GM12878 (cell line): ENCODE data around the gene CENPH. TPM values are rescaled to one million over a fixed set of nuclear protein-coding genes. Genes with fewer than 3 reads are reported as not detected.

Experiments used
- ATAC-seq: fragments of 200-7000 bp; cut with Tn5 transposase; 3 replicates; pipeline ENCODE4 v1.9.1; 2020; ENCODE audit warnings: mild to moderate bottlenecking, moderate library complexity
- Bru-seq: library from RNA; stranded (reverse); fragments of 400-500 nt; gene quantifications from one replicate; lab custom pipeline; 2021; lab: Mats Ljungman, UMichigan
- BruChase-seq, 2 experiments: library from RNA; stranded (reverse); fragments of 400-500 nt; gene quantifications; one replicate each; lab custom pipeline; 2021; lab: Mats Ljungman, UMichigan
- BruUV-seq: library from RNA; stranded (reverse); fragments of 400-500 nt; replicated peaks from 2 replicates; lab custom pipeline; 2021; lab: Mats Ljungman, UMichigan
- CTCF ChIA-PET: fragments of 300-600 bp; sonication (Branson Sonifier 250); formaldehyde crosslinking; extraction: SDS; loops from one replicate; lab custom pipeline; 2021; ENCODE audit warnings: inconsistent platforms; lab: Yijun Ruan, JAX
- POLR2A ChIA-PET: fragments of 350-600 bp; formaldehyde crosslinking; extraction: SDS; loops from one replicate; lab custom pipeline; 2021; ENCODE audit warnings: inconsistent platforms; lab: Charles Lee
- RAD21 ChIA-PET: fragments of 300-600 bp; sonication (Branson Sonifier 250); formaldehyde crosslinking; loops from one replicate; lab custom pipeline; 2023; ENCODE audit warnings: antibody characterized with exemption; ENCODE audit not compliant: unreplicated experiment; lab: Charles Lee
- SMC1A ChIA-PET: fragments of 300-600 bp; sonication (Branson Sonifier 250); formaldehyde crosslinking; loops from one replicate; lab custom pipeline; 2023; ENCODE audit not compliant: unreplicated experiment, uncharacterized antibody; lab: Charles Lee
- DNase-seq: peaks from one replicate; pipeline ENCODE4 v3.0.0-alpha.2; 2011; ENCODE audit warnings: low read depth, low spot score
- FAIRE-seq: peaks from 3 replicates; lab custom pipeline; 2011; peaks lifted over from hg19 to GRCh38; lab: Jason Lieb, UNC
- H2AFZ ChIP-seq: 2 replicates; pipeline ENCODE4 v1.6.0; 2011; ENCODE audit warnings: low read depth, low read length, control low read depth; ENCODE audit not compliant: control insufficient read depth
- H3K27ac ChIP-seq: 2 replicates; pipeline ENCODE4 v1.5.1; 2011; ENCODE audit warnings: control low read depth; ENCODE audit not compliant: control insufficient read depth, insufficient read depth
- H3K27me3 ChIP-seq, 2 experiments: replicated peaks in 1 of 2; 2 replicates each; pipeline versions ENCODE4 v1.6.0 to v1.6.1; 2011; ENCODE audit warnings: low read length in 1 of 2; ENCODE audit not compliant: control insufficient read depth in 2 of 2, insufficient read depth in 2 of 2
- H3K36me3 ChIP-seq, 2 experiments: 2 replicates each; pipeline ENCODE4 v1.5.1; 2011; ENCODE audit warnings: low read length in 1 of 2; ENCODE audit not compliant: control insufficient read depth in 2 of 2, insufficient read depth in 2 of 2
- H3K4me1 ChIP-seq: 2 replicates; pipeline ENCODE4 v1.6.1; 2011; ENCODE audit warnings: mild to moderate bottlenecking, low read length, moderate library complexity, mixed read lengths; ENCODE audit not compliant: control insufficient read depth, insufficient read depth
- H3K4me2 ChIP-seq: 2 replicates; pipeline ENCODE4 v1.6.0; 2011; ENCODE audit warnings: control low read depth; ENCODE audit not compliant: control insufficient read depth, insufficient read depth
- H3K4me3 ChIP-seq: fragments of 200-600 bp; sonication (generic); 2 replicates; pipeline ENCODE4 v1.5.1; 2016
- H3K79me2 ChIP-seq: 2 replicates; pipeline ENCODE4 v1.6.0; 2011; ENCODE audit warnings: low read length; ENCODE audit not compliant: control insufficient read depth, insufficient read depth
- H3K9ac ChIP-seq: 2 replicates; pipeline ENCODE4 v1.8.0; 2011; ENCODE audit warnings: low read length, control low read depth, mixed read lengths; ENCODE audit not compliant: control insufficient read depth, insufficient read depth
- H3K9me3 ChIP-seq: replicated peaks from 3 replicates; pipeline ENCODE4 v1.5.1; 2011; ENCODE audit warnings: mild to moderate bottlenecking, low read length; ENCODE audit not compliant: control insufficient read depth, insufficient read depth
- H4K20me1 ChIP-seq: 2 replicates; pipeline ENCODE4 v1.6.0; 2011; ENCODE audit not compliant: control insufficient read depth, insufficient read depth
- ATF7 ChIP-seq: fragments of 450-650 bp; IDR thresholded peaks from 2 replicates; pipeline ENCODE4 v1.6.1; 2016; ENCODE audit warnings: low read depth, mild to moderate bottlenecking
- BACH1 ChIP-seq: fragments of 450-650 bp; IDR thresholded peaks from 2 replicates; pipeline ENCODE4 v1.6.1; 2017; ENCODE audit warnings: mild to moderate bottlenecking, borderline replicate concordance
- BRCA1 ChIP-seq: IDR thresholded peaks from 2 replicates; pipeline ENCODE4 v1.6.1; 2011; ENCODE audit warnings: low read depth, low read length, improper control_type of control experiment
- CREM ChIP-seq: IDR thresholded peaks from 2 replicates; pipeline ENCODE4 v1.6.1; 2014; ENCODE audit warnings: antibody characterized with exemption, low read depth
- EP300 ChIP-seq, 2 experiments: fragments of 150-350 bp in 1 of 2; IDR thresholded peaks; 2 replicates each; pipeline ENCODE4 v1.6.1; 2011 to 2012; ENCODE audit warnings: low read depth in 2 of 2, low read length in 2 of 2, borderline replicate concordance in 1 of 2, improper control_type of control experiment in 1 of 2, inconsistent platforms in 1 of 2; ENCODE audit not compliant: control insufficient read depth in 1 of 2
- FOS ChIP-seq: IDR thresholded peaks from 3 replicates; pipeline ENCODE4 v1.6.1; 2011; ENCODE audit warnings: borderline replicate concordance; ENCODE audit not compliant: insufficient read length; ENCODE audit errors: extremely low read depth
- HDGF ChIP-seq: fragments of 450-650 bp; IDR thresholded peaks from 2 replicates; pipeline ENCODE4 v1.6.1; 2016; ENCODE audit warnings: antibody characterized with exemption
- IKZF1 ChIP-seq: fragments of 450-650 bp; conservative IDR thresholded peaks from 2 replicates; pipeline ENCODE4 v1.6.1; 2017; ENCODE audit warnings: antibody characterized with exemption, mild to moderate bottlenecking
- JUNB ChIP-seq: IDR thresholded peaks from 2 replicates; pipeline ENCODE4 v1.6.1; 2016; ENCODE audit warnings: antibody characterized with exemption, mild to moderate bottlenecking
- KAT2A ChIP-seq: conservative IDR thresholded peaks from 2 replicates; pipeline ENCODE4 v1.6.1; 2011; ENCODE audit warnings: low read depth, low read length; ENCODE audit not compliant: control insufficient read depth
- LARP7 ChIP-seq: fragments of 450-650 bp; IDR thresholded peaks from 2 replicates; pipeline ENCODE4 v1.6.1; 2017; ENCODE audit warnings: mild to moderate bottlenecking
- PAX5 ChIP-seq: IDR thresholded peaks from 2 replicates; pipeline ENCODE4 v1.6.1; 2011; ENCODE audit warnings: low read depth, low read length, borderline replicate concordance
- SIN3A ChIP-seq: IDR thresholded peaks from 2 replicates; pipeline ENCODE4 v1.6.1; 2012; ENCODE audit warnings: low read depth, low read length, improper control_type of control experiment
- SMARCA5 ChIP-seq: fragments of 450-650 bp; IDR thresholded peaks from 2 replicates; pipeline ENCODE4 v1.6.1; 2017; ENCODE audit warnings: mild to moderate bottlenecking
- ZBED1 ChIP-seq: IDR thresholded peaks from 2 replicates; pipeline ENCODE4 v1.6.1; 2016; ENCODE audit warnings: borderline replicate concordance
- WGBS: methylation state at CpG from one replicate; pipeline ENCODE4 v1.1.6; 2016; ENCODE audit warnings: low lambda C conversion rate; ENCODE audit not compliant: insufficient replicate concordance, insufficient coverage; ENCODE audit errors: missing lambda C conversion rate; 5-methylcytosine and 5-hydroxymethylcytosine counted together
- in situ Hi-C: fragments of 300-500 bp; cut with MboI; formaldehyde crosslinking; loops from 9 replicates; pipeline ENCODE4 v1.14.3; 2018; ENCODE audit warnings: mixed read lengths
- intact Hi-C: fragments of 100-400 bp; cut with micrococcal nuclease; formaldehyde crosslinking; loops from one replicate; pipeline ENCODE4 v1.14.2; 2022; ENCODE audit not compliant: unreplicated experiment
- long read RNA-seq, 2 experiments: library from polyadenylated mRNA; unstranded; transcript quantifications; one replicate each; pipeline ENCODE4 v2.0.0, GENCODE V29; 2019 to 2020
- polyA minus RNA-seq, 3 experiments: library from RNA; depleted of rRNA, polyadenylated mRNA; stranded (reverse); fragments of >200 nt; gene quantifications; 2 replicates each; pipeline ENCODE4 v1.2.3, GENCODE V29; 2011
- polyA plus RNA-seq, 11 experiments: library from polyadenylated mRNA; depleted of rRNA in 4 of 11; unstranded in 6 of 11; stranded (reverse) in 5 of 11; fragments of >200 nt; fragmentation: Nextera tagmentation in 4 of 11; fragmentation: Illumina TruSeq in 1 of 11; extraction: Ambion mirVana in 4 of 11; extraction: Trizol in 1 of 11; gene quantifications; 1 replicate in 1 of 11; 2 replicates in 10 of 11; pipeline versions ENCODE4 v1.2.1 to v1.2.3, GENCODE V29; 2011 to 2016; ENCODE audit warnings: inconsistent platforms in 2 of 11, missing spikeins in 2 of 11, low read depth in 1 of 11
- total RNA-seq, 4 experiments: library from RNA; depleted of rRNA in 3 of 4; stranded (reverse); fragments of >200 nt in 3 of 4; fragmentation: Illumina TruSeq in 1 of 4; extraction: Trizol in 1 of 4; gene quantifications; 2 replicates each; pipeline versions ENCODE4 v1.2.1 to v1.2.3, GENCODE V29; 2013 to 2021
- TF ChIP-seq, protein P1 (sequence below), 3 experiments: IDR thresholded peaks in 2 of 3; conservative IDR thresholded peaks in 1 of 3; 2 replicates each; pipeline ENCODE4 v1.5.1; 2011; ENCODE audit warnings: low read depth in 3 of 3, low read length in 3 of 3, mild to moderate bottlenecking in 3 of 3, control low read depth in 2 of 3, moderate library complexity in 2 of 3, inconsistent platforms in 1 of 3, mixed read lengths in 1 of 3; ENCODE audit not compliant: control insufficient read depth in 2 of 3, insufficient read depth in 1 of 3; ENCODE audit errors: extremely low read depth in 1 of 3

The CENPH gene, protein sequence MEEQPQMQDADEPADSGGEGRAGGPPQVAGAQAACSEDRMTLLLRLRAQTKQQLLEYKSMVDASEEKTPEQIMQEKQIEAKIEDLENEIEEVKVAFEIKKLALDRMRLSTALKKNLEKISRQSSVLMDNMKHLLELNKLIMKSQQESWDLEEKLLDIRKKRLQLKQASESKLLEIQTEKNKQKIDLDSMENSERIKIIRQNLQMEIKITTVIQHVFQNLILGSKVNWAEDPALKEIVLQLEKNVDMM
- total RNA-seq (2013; cell fraction: nucleolus; rRNA removed): 14.7 and 20.2 TPM in 2 replicates
- total RNA-seq (2014; rRNA removed) (46.4 and 59.8 TPM in 2 replicates), total RNA-seq (2014; rRNA removed; fragmentation: Illumina TruSeq; extraction: Trizol) (45.4 and 48.8 TPM in 2 replicates), total RNA-seq (2021) (38.1 and 41.5 TPM in 2 replicates), polyA plus RNA-seq (2011; rRNA removed) (51.0 and 93.5 TPM in 2 replicates), polyA plus RNA-seq (2014; fragmentation: Illumina TruSeq; extraction: Trizol) (43.2 and 56.0 TPM in 2 replicates), polyA plus RNA-seq (2014; fragmentation: Nextera tagmentation; extraction: Ambion mirVana) (10 to 100 TPM in 1 of 2 experiments, 1 to 10 TPM in 1; 7.3 to 18.0 TPM), polyA plus RNA-seq (2014; rRNA removed) (44.2 and 57.6 TPM in 2 replicates), polyA plus RNA-seq (2016; fragmentation: Nextera tagmentation; extraction: Ambion mirVana) (10 to 100 TPM; 64.6 to 65.6 TPM), polyA minus RNA-seq (2011; rRNA and poly(A)+ RNA removed) (4.3 and 5.9 TPM in 2 replicates), Bru-seq, nascent RNA (percentile 61 among the genes with signal in this experiment), BruChase-seq, experiment 1, labeled RNA remaining after a 6-hour chase (percentile 59 among the genes with signal in this experiment), BruChase-seq, experiment 2, labeled RNA remaining after a 2-hour chase (percentile 58 among the genes with signal in this experiment)
- 14.0 TPM for polyA plus RNA-seq (2011; ENCODE audit: low read depth)
- polyA plus RNA-seq (2011; cell fraction: cytosol; rRNA removed): 21.3 and 25.5 TPM in 2 replicates
- 7.5 and 10.7 TPM in 2 replicates for polyA plus RNA-seq (2011; cell fraction: nucleus; rRNA removed)
- 22.1 and 36.2 TPM in 2 replicates for polyA plus RNA-seq (2012)
- 9.0 and 10.8 TPM in 2 replicates for polyA minus RNA-seq (2011; cell fraction: cytosol; rRNA and poly(A)+ RNA removed)
- polyA minus RNA-seq (2011; cell fraction: nucleus; rRNA and poly(A)+ RNA removed): 4.2 and 8.9 TPM in 2 replicates
- long read RNA-seq, experiment 1, transcript CENPH-201 (9 exons, 1,389 nt): major isoform, 33 of 39 reads
- long read RNA-seq, experiment 1, partial matches to known transcripts: 2 of 39 reads
- long read RNA-seq, experiment 1, other reads (novel, unspliced or antisense): 2 of 39 reads
- long read RNA-seq, experiment 2, transcript CENPH-201 (9 exons, 1,389 nt): major isoform, 114 of 139 reads
- long read RNA-seq, experiment 2, partial matches to known transcripts: 4 of 139 reads
- long read RNA-seq, experiment 2, other reads (novel, unspliced or antisense): 17 of 139 reads

DNA sequence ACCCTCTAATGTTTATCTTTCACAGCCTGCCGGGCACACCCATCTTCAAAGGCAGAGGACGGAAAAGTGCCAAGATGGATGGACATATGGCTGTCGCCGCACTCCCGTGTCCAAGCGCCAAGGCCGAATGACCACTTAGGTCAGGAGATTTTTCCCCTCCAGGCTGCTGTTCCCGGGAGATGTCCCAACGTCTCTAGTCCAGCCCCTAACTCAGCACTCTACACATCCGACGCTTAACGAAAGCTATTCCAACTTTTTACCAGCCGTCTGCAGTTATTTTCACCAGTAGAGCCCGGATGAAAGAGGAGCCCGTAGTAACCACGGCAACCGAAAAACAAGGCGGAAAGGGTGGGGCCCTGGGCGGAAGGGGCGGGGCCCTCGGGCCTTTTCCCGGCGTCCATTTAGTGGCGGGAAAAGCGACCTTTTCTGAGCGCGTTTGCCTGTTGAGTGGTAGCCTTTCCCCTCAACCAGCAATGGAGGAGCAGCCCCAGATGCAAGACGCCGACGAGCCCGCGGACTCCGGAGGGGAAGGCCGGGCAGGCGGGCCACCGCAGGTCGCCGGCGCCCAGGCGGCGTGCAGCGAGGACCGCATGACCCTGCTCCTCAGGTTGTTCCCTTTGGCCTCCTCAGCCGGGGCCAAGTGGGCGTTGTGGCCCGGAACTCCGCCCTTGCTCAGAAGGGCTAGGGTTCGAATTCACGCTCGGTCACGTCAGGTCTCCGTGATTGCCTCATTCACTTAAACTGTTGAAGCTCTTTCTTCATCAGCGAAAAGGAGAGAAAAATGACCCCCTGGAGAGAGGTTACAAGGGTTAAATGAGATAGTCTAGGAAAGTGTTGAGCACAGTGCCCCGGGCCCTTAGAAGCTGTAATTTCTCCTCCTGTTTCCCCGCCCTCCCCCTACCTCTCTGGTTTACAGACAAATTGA lies at the start of gene CENPH:
CENPH (plus strand) TSS at position 422 of the 925 bp plus-strand sequence; CDS start at position 474, 52 bp downstream.
- Histone ChIP-seq H3K4me1 (peaks cover 5% of the 10 kb centered on the region; the same call in 1 of the 2 replicates), H3K4me3 (peak within 1 kb of the TSS; percentile 93), H3K27me3 (no peaks in the 10 kb centered on the region), H2AFZ (peak within 1 kb of the TSS; percentile 91), H3K36me3 (peaks cover 1 to 2% of the 10 kb centered on the region in 2 experiments; a peak in 2 of 4 replicates), H3K79me2 (peaks cover 5% of the 10 kb centered on the region), H3K9me3 (no peaks in the 10 kb centered on the region), H4K20me1 (no peaks in the 10 kb centered on the region), H3K4me2 (peak within 1 kb of the TSS; percentile 97), H3K9ac (peak within 1 kb of the TSS; percentile 85), H3K27ac (peak within 1 kb of the TSS; percentile 85)
- ATAC-seq (peak; percentile 95), FAIRE-seq (peak; percentile 85), DNase-seq (peak; percentile 63)
- in situ Hi-C loops: no loop called here
- intact Hi-C loops: loop anchor here (2.0 to 5.0 kb wide), 2 partner anchors 23 to 97 kb away; partner anchors contain the start of genes CCNB1 and SLC30A5
- WGBS: 2% methylated on average over 55 of the region's 55 CpGs
- POLR2A ChIA-PET: interaction anchor here (0.6 to 1.8 kb wide), 8 partner anchors 11 to 48 kb away, joined by 3 to 8 read pairs (median 4); partner anchors contain the start of genes CCNB1 and CDK7
- RAD21 ChIA-PET: interaction anchor here (1.2 to 1.8 kb wide), 3 partner anchors 22 to 145 kb away, joined by 4 to 8 read pairs (median 4); partner anchors contain the start of genes CCNB1 and SLC30A5
- SMC1A ChIA-PET: interaction anchor here (0.6 to 2.5 kb wide), 10 partner anchors 10 to 371 kb away, joined by 3 to 9 read pairs (median 4); partner anchors contain the start of genes CDK7, GTF2H2C and SLC30A5
- BruUV-seq: TSS peak; percentile 83
- CTCF ChIA-PET: interaction anchor here (0.8 to 1.7 kb wide), 4 partner anchors 21 to 145 kb away, joined by 3 to 7 read pairs (median 4); partner anchors contain the start of gene SLC30A5
- no peak for TF ChIP-seq EP300 (IDR thresholded peaks at IDR 0.05; ENCODE audit: borderline replicate concordance in 1 of 2, control insufficient read depth in 1 of 2, low read depth in 2 of 2, low read length in 2 of 2)
- TF ChIP-seq HDGF: no peak
- TF ChIP-seq SMARCA5: no peak; the same call in 1 of the 2 replicates
- TF ChIP-seq BACH1: 0 out of 2 replicates have a peak, but pooled peaks have one; percentile 37
- no peak for TF ChIP-seq KAT2A
- no peak for TF ChIP-seq BRCA1
- TF ChIP-seq ATF7: no peak
- TF ChIP-seq ZBED1: no peak
- TF ChIP-seq, protein P1, sequence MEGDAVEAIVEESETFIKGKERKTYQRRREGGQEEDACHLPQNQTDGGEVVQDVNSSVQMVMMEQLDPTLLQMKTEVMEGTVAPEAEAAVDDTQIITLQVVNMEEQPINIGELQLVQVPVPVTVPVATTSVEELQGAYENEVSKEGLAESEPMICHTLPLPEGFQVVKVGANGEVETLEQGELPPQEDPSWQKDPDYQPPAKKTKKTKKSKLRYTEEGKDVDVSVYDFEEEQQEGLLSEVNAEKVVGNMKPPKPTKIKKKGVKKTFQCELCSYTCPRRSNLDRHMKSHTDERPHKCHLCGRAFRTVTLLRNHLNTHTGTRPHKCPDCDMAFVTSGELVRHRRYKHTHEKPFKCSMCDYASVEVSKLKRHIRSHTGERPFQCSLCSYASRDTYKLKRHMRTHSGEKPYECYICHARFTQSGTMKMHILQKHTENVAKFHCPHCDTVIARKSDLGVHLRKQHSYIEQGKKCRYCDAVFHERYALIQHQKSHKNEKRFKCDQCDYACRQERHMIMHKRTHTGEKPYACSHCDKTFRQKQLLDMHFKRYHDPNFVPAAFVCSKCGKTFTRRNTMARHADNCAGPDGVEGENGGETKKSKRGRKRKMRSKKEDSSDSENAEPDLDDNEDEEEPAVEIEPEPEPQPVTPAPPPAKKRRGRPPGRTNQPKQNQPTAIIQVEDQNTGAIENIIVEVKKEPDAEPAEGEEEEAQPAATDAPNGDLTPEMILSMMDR (IDR thresholded peaks at IDR 0.05 in 2 of 3, conservative IDR thresholded peaks at IDR 0.05 in 1 of 3; ENCODE audit: control insufficient read depth in 2 of 3, extremely low read depth in 1 of 3, insufficient read depth in 1 of 3, low read depth in 3 of 3, low read length in 3 of 3): no peak
- TF ChIP-seq IKZF1: peak; percentile 74
- TF ChIP-seq PAX5: no peak
- TF ChIP-seq CREM: peak; percentile 26; the same call in 1 of the 2 replicates
- peak; percentile 97 for TF ChIP-seq SIN3A
- TF ChIP-seq LARP7: peak; percentile 71
- TF ChIP-seq JUNB: no peak
- TF ChIP-seq FOS: no peak
